Sciatic nerve (tissue), 2 donors: ENCODE results near the gene LDLRAD4. TPM values are rescaled to one million over a fixed set of nuclear protein-coding genes. Genes with fewer than 3 reads are reported as not detected.

Experiments
- ATAC-seq: fragments of 200-7000 bp; cut with Tn5 transposase; one replicate; pipeline ENCODE4 v1.9.1; 2020; ENCODE audit warnings: mild to moderate bottlenecking, moderate library complexity
- DNase-seq: peaks from one replicate; pipeline ENCODE4 v3.0.0-alpha.2; 2020; ENCODE audit warnings: low spot score
- intact Hi-C: fragments of 100-400 bp; cut with DNase I; formaldehyde crosslinking; loops from one replicate; pipeline ENCODE4 v1.14.2; 2022
- total RNA-seq: library from RNA; stranded (reverse); fragmentation: NEBNext Ultra II Directional; extraction: Animal tissue kit (Norgen Biotek cat#: 25700); gene quantifications from one replicate; pipeline ENCODE4 v1.2.1, GENCODE V29; 2021
- donor health status: DM: no; HTN: no; CAD: no.
- donor health status: DM: no; HTN: no; CAD: no.

The LDLRAD4 gene
- total RNA-seq, 1 donor from 2014 or later, result 27.1 TPM

GRCh38 chr18:13272416-13272815 is 53.9 kb downstream of the LDLRAD4 start:
- no peak for ATAC-seq
- no peak for DNase-seq
- intact Hi-C loops, result no loop called here

- intact Hi-C loops, result no loop called here
- DNase-seq (peak; percentile 47), ATAC-seq (peak; percentile 6)
Observed at GRCh38 chr18:13273800-13274199, 55.2 kb downstream of the LDLRAD4 start.

- intact Hi-C loops, result no loop called here
- no peak for ATAC-seq
- no peak for DNase-seq
Observed at GRCh38 chr18:13275075-13275474, 56.5 kb downstream of the LDLRAD4 start.

GRCh38 chr18:13276530-13277520 is 58.3 kb downstream of the LDLRAD4 start:
- DNase-seq, result peak; percentile 51
- intact Hi-C loops, result no loop called here
- no peak for ATAC-seq

- intact Hi-C loops, result no loop called here
- DNase-seq (peak; percentile 17), ATAC-seq (no peak)
Observed at GRCh38 chr18:13278062-13278630, 59.6 kb downstream of the LDLRAD4 start.

DNA sequence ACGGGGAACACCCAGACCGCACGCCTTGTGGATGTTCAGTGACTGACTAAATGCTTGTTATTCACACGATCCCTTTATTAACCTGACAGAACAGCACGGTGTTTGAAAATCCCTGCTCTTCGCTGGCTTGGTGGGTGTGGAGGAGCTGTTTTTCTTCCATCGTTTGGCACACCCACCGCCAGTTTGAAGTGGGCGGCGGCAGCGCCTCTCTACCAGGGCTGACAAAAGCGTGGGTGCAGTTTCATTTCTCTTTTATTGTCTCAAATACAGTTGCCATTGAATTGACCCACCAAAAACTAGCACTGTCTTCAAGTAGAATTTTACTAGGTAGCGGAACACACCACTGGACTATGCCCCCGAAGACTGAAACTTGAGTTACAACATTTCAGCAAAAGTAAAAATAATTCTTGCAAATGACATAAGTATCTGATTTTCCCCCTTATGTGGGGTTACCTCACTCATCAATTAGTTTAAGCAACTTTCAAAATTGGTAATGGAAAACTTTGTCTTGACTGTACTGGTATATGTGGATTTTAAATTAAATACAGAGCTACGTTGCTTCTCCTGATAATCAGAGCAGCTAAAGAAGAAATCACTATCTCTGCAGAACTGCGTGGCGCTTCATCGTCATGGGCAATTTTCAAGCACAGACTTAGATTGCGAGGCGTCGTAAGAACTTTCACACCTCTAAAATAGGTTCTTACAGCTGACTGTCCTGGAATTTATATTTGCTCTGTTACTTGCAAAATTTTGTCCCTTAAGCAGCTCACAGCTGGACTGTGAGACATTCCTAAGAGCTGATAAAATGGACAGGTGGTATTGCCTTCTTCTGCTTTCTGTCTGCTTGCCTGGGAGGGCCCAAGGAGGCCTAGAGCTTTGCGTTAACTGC is 60.9 kb downstream of the LDLRAD4 start:
- ATAC-seq (no peak), DNase-seq (peak; percentile 30)
- intact Hi-C loops, result no loop called here

- DNase-seq (peak; percentile 42), ATAC-seq (no peak)
- intact Hi-C loops, result no loop called here
Observed at GRCh38 chr18:13280070-13280795, 61.7 kb downstream of the LDLRAD4 start.

DNA sequence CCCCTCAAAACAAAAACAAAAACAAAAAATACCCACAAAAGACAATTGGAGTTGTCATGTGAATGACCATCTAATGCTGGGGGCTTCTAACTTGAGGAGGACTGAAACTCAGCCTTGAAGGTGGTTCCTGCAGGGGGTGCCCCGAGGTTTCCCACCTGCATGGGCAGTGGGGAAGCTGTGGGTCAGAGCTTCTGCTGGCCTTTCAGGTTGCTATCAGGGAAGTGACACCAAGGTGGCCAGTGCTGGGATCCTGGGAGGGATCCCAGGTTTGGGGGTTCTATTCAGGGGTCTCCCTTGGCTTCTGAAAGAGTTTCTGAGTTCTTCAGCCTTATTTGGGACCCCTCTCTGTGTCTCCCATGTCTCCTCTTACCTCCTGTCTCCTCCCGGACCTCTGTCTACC is 62.8 kb downstream of the LDLRAD4 start:
- DNase-seq, result no peak
- intact Hi-C loops, result no loop called here

GRCh38 chr18:13283746-13284145 is 65.2 kb downstream of the LDLRAD4 start:
- no peak for DNase-seq
- ATAC-seq, result no peak
- intact Hi-C loops, result no loop called here

More for the DNA sequence above, 62.8 kb downstream of the LDLRAD4 start:
- ATAC-seq, result no peak

DNA sequence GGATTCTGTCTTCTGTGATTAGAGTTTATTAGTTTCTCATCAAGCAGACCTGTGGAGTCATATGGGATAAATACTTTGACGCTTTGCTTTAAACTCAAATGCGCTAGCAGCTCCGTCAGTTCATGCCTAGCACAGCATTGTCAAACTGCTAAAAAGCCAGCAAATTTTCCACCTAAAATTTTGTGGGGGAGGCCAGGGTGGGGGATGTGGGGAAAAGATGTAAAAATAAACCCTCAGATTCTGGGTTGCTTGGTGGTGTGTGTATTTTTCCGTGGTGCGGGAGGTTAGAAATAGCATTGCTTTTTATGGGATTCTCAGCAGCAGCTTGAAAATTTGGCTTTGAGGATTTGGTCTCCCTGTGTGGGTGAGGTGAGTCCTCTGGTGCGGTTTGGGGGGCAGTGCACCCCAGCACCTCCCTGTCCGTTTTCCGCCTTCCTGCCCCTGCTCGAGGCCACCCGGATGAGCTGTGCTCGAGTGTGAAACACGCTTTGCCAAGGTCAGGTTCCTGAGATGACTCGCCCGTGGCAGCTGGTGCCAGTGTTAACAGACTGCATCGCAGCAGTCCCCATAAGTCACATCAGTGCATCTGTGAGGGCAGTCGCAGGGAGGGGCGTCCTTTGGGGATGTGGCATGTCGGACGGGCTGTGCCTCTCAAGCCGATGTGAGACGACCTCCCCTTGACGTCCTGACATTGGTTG is 65.9 kb downstream of the LDLRAD4 start:
- DNase-seq (no peak), ATAC-seq (no peak)
- intact Hi-C loops, result no loop called here

GRCh38 chr18:13285874-13286273 is 67.3 kb downstream of the LDLRAD4 start:
- ATAC-seq (no peak), DNase-seq (no peak)
- intact Hi-C loops, result no loop called here

DNA sequence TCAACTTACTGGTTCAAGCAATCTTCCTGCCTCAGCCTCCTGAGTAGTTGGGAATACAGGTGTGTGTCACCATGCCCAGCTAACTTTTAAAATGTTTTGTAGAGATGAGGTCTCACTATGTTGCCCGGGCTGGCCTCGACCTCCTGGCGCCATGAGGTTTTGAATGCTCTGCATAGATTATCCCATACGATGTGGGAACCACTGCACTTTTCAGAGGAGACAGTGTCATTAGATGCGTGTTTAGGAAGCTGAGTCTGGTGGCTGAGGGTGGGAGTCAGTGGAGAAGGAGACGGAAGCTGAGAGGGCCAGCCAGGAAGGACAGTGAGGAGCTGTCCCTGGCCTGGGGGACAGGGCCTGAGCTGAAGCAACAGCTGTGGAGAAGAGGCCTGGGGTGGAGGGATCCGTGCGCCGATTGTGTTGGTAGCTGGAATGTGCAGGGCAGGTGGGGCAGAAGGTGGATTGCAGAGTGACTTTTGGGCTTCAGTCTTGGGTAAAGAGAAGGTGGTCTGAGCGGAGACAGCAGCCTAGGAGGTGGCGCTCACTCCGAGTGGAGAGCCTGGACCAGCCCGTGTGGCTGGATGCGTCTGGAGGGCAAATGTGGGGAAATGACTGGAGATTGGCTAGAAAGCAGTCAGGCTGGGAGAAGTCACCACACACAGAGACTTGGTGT is 68.0 kb downstream of the LDLRAD4 start:
- intact Hi-C loops, result no loop called here
- no peak for ATAC-seq

DNA sequence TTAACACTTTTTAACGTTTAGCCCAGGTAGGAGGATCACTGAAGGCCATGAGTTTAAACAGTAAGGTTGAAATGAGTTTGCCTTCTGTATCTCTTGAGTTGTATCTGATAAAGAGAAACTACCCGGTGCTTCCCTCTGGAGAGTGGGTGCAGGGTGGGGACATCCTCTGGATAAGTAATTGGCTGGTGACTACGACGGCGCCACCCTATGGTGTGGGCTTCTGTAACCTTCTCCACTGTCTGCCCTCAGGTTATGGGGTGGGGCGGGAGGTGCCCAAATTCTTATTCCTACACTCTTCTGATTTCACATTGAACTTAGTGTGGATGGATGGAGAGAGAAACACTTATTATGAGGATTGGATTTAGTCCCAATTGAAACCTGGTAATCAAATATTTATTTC is 68.8 kb downstream of the LDLRAD4 start:
- intact Hi-C loops, result no loop called here
- DNase-seq (no peak), ATAC-seq (no peak)

More for the DNA sequence above, 68.0 kb downstream of the LDLRAD4 start:
- no peak for DNase-seq

DNA sequence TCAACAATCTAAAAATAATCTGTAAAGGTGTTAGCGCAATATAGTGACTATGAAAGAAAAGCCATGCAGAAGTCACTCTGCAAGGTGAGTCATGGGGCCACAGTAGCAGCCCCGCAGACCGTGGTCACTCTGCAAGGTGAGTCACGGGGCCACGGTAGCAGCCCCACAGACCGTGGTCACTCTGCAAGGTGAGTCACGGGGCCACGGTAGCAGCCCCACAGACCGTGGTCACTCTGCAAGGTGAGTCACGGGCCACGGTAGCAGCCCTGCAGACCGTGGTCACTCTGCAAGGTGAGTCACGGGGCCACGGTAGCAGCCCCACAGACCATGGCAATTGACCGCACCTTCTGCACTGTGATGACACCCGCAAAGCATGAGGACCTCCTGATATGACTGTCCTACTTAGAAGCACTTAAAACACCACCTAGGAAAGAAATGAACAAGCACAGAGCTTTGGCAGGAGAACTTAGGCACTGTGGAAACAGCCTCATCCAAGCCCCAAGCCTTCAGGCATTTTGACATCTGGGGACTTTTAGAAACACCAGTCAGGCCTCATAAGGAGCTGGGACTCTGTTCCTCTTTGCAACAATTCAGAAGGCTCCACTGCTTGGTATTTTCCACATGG is 70.1 kb downstream of the LDLRAD4 start:
- no peak for DNase-seq
- ATAC-seq, result no peak
- intact Hi-C loops, result no loop called here

GRCh38 chr18:13289481-13290205 is 71.1 kb downstream of the LDLRAD4 start:
- ATAC-seq (peak; percentile 92), DNase-seq (no peak)
- intact Hi-C loops, result no loop called here

- no peak for ATAC-seq
- DNase-seq, result no peak
- intact Hi-C loops, result no loop called here
Observed at GRCh38 chr18:13290856-13291271, 72.3 kb downstream of the LDLRAD4 start.

- ATAC-seq (no peak), DNase-seq (no peak)
- intact Hi-C loops, result no loop called here
Observed at GRCh38 chr18:13291299-13291698, 72.7 kb downstream of the LDLRAD4 start.
